Fibroblast of lung (primary cell): ENCODE measurements around the gene DGCR8.

ENCODE experiments used
- CTCF ChIP-seq, 2 donors: IDR thresholded peaks in 1 of 2; conservative IDR thresholded peaks in 1 of 2; 1 replicate in 1 of 2; 2 replicates in 1 of 2; pipeline ENCODE4 v1.5.1; 2011 to 2012; ENCODE audit warnings: low read length in 2 of 2, control low read depth in 1 of 2, inconsistent platforms in 1 of 2, low read depth in 1 of 2, mild to moderate bottlenecking in 1 of 2
- EZH2 ChIP-seq: IDR thresholded peaks from 2 replicates; pipeline ENCODE4 v1.5.1; 2012; ENCODE audit warnings: low read length, control low read depth, mild to moderate bottlenecking; ENCODE audit errors: missing control alignments

- no peak for TF ChIP-seq CTCF (conservative IDR thresholded peaks at IDR 0.05 in 1 of 2, IDR thresholded peaks at IDR 0.05 in 1 of 2; ENCODE audit: low read depth in 1 of 2, low read length in 2 of 2)
- TF ChIP-seq EZH2 = no peak
Observed at GRCh38 chr22:20106205-20106848, 26.3 kb downstream of the DGCR8 start.
